HG03060 (cell line): ENCODE data around the gene COBL.

Experiments used
- ATAC-seq: cut with Tn5 transposase; IDR thresholded peaks from one replicate; pipeline ENCODE4 v1.9.1; 2021; ENCODE audit warnings: low read depth, moderate number of reproducible peaks; ENCODE audit not compliant: unreplicated experiment

Gene COBL

DNA sequence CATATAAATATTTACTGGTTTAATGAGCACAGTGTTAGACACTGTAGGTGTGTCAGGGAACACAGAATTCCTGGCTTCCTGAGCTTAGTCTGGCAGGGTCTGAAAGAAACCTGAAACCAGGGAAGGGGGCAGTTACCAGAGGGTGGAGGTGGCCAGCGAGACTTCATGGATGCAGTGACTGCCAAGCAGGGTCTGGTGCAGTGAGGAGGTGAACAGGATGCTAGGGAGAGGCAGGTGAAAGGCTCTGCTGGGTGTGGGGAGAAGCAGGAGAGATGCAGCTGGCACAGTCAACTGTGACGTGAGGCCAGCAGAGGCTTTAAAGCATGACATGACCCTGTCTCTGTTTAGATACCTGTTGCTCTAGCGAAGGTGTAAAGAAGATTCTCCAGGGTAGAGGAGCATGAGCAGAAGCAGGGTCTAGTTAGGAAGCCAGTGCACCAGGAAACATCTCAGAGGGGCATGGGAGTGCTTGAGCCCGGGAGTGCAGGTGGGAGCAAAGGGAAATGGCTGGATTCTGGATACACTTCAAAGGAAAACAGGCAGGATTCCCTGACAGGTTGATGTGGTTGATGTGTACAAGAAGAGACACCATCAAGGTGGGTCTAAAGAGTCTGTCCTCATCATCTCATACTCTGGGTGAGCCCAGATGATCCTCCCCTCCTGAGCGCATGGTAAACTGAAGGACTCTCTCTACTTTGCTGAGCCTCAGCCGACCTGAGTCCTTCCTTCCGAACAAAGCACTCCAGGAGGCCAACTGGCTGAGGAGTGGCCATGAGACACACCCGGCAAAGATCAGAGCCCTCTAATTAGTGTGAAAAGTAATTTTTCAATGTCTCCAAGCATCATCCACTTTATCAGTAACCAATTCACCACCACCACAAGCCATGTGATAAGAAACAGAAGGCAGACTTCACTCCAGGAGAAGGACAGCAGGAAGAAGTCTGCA, 186.8 kb downstream of the COBL start:
- ATAC-seq, result no peak

DNA sequence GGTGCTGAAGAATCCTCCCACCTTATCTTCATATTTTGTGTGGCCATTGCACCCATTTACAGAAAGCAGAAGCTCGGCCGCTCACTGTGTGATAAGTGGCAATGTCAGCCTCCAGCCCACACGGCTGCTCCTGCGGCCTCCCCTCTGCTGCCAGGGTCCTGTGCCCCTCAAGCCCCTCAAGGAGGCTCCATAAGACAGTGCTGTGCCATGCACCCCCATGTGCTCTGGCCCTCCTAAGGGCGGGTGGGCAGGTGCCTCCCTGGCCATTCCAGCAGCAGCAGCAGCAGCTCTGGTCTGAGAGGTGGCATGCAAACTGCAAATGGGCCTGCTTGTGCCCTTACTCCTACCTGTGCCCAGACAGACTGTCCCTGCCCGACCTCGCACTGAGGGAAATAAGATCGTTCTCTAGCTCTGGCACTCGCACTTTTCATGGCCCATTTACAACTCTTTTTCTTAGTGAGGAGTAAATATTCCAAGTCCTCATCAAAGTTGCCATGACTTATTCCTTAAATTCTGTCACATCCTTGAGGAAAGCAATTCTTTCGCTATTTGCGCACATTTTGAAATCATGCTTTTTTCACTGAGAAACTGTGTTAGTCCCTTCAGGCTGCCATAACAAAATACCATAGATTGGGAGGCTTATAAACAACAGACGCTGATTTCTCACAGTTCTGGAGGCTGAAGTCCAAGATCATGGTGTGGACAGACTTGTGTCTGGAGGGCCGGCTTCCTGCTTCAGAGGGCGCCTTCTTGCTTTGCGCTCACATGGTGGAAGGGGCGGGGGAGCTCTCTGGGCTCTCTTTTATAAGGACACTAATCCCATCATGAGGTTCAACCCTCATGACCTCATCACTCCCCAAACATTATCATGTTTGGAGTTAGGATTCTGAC, 187.8 kb downstream of the COBL start:
- ATAC-seq, result no peak

DNA sequence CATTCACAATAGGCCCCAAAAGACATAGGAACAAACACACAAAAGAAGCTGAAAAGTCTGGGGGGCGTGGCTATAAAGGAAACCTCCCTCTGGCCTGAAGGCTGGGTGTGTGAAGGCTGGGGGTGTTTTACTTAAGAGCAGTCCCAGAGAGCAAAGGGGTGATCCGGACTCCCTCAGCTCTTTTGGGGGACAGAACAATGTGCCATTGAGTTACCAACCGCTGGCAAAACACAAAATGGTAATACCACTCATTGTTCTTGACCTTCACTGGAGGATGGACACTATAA, 189.0 kb downstream of the COBL start:
- ATAC-seq, result no peak

DNA sequence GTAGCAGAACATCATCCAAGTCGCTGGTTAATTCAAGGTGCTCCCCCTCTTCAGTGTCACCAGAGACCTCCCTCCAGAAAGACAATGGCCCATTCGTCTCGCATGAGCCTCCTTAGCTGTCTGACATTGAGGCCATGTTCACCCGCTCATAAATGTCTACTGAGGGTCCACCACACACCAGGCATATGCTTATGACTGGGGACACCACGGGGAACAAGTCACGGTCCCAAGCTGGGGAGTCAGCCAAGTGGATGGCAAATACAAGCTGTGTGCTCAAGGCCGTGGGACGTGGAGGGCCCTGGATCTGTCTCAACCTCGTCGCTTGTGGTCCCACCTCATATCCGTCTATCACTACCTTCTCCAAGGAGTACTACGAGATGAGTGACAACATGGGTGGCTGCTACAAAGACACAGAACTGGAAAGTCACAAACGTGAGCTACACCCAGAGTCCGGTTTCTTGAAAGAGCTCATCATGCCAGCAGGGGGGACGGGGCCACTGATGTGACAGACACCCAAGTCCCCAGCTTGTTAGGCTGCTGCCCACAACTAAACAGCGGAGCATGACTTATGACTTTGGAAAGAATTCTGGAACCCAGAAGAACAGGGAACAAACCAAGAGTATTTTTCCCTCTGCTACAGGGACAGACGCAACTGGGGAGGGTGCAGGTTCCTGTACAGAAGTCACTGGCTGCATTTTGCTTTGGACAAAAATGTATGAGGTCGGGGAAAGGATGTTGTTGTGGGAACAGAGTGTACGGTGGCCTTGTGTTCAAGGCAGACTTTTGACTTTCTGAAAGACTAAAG, 189.6 kb downstream of the COBL start:
- ATAC-seq, result no peak

DNA sequence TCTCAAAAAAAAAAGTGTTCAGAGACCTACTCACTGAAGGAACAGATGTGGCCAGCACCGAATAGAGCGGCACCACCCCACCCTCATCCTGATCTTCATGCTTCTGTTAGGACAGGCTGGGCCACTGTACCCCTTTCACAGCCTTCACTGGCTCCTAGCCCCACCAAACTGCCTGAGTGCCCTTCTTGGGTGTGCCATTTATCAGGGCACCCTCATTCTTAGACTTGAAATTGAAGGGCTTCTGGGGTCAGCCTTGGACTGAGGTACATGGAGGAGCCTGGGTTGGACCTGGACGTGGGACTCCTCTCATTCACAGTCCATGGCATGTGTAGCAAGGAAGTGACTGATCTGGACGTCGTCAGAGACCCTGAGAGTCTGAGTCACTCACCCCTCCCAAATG, 190.3 kb downstream of the COBL start:
- no peak for ATAC-seq

DNA sequence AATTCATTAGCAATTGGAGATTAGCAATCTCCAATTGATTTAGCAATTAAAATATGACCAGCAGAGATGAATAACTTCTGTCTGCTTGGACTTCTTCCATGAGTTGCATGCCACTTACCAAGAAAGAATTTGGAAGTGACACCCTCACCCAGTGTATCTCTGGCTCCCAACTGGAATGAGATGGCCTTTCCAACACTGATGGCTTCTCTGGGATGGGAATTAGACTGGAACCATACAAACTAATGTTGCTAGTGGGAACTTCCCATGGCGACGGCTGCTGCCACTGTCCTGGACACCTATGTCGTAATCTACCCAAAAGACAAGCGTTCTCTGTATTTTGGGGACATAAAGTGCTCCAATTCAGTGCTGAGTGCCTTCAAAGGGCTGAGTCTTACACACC, 192.3 kb downstream of the COBL start:
- no peak for ATAC-seq

DNA sequence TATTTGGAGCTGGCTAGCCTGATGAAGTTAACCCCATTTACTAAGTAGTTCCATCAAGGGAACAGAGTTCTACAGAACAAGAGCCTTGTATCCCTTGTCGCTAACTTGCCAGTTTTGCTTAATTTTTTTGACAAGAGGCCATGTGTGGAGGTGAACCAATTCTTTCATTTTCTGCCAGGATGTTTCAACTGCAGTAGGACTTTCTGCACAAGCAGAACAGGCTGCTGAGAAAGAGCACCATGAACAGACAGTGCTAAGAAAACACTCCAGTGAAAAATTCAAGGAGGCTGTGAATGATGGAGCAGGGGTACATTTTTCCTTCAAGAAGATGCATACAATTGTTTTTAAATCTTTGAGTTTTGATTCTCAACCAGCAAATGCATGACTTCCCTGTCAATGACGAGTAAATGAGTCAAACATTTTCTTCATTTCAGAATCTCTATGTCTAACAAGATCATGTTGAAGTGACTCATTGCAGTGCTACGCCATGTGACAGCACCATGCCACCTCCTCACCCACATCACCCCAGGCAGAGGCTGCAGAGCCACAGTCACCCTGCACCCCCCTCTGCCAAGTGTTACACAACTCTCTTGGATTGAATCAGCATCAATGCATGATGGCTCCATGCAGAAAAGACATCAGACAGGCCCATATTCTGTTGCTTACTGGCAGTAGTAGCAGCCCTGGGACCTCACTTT, 193.1 kb downstream of the COBL start:
- ATAC-seq, result peak; percentile 79

DNA sequence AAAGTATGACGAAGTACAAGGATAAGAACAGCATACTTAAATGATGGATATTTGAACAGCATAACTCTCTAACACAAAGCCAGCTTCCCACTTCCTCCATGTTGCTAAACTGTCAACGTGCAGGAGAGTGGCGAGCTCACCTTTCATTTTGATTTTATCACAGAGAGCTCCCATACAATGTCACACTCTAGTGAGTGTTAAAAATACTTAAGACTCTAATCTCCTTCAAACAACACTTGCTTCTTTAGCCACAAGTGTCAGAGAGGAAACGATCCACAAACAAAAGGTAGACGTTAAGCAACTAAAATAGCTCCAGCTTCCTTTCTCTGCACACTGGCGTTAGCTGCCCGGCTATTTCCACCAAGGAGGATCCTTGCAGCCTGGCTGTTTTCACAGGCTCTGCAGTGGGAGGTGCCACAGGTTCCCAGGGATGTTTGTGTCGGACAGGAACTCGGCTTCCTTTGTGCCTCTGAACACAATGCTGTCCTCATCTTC, 194.6 kb downstream of the COBL start:
- no peak for ATAC-seq

DNA sequence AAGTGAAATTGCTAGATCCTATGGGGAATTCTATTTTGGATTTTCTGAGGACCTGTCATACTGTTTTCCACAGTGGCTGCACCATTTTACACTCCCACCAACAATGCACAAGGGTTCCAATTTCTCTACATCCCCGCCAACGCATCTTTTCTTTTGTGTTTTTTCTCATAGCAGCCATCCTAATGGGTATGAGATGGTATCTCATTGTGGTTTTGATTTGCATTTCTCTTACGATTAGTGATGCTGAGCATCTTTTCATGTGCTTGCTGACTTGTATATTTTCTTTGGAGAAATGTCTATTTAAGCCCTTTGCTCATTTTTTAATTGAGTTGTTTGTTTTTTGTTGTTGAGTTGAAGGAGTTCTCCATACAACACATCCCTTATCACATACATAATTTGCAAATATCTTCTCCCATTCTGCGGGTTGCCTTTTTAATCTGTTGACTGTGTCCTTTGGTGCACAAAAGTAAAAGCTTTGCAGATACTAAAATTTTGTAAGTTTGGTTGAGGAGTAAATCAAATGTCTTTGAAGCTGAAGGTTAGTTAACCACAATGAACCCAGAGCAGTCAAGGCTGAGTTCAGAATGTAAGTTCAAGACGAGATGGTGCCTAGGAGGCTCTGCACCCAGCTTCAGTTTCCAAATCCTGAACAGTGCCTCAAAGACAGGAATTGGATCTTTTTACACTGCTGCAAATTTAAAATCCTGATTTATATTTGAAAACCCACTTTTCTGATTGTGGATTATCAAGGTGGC, 195.4 kb downstream of the COBL start:
- no peak for ATAC-seq

DNA sequence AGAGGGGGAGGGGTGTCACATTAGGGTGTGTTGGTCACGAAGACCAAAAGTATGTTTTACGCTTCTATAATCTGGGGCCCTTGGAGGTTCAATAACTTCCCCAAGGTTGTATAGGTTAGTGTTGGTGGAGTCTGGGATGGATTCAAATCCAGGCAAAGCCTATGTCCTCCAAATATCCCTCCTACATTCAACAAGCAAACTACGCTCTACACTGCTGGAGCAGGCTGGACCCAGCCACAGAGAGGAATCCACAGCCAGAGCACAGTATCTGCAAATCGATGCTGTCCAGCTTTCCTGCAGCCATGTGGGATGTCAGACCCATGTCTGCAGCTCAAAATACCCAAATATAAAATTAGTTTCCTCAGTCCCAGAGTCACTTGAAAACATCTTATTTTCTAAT, 198.0 kb downstream of the COBL start:
- ATAC-seq, result no peak

DNA sequence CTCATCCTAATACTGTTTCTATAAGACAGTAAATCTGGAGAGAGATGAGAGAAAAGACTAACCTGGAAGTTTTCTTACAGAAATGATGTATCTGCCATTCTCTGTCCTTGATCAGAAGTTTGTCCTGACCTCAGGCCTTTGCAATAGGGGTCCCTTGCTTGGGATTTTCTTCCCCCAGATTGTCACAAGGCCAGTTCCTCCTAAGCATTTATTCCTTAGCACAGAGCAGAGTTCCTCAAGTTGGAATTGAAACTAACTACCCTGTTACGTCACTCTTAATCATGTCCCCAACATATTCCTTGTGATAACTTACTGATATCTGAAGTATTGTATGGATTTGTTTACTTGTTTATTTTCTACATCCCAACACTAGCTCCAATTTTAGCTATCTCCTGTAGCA, 202.1 kb downstream of the COBL start:
- no peak for ATAC-seq

DNA sequence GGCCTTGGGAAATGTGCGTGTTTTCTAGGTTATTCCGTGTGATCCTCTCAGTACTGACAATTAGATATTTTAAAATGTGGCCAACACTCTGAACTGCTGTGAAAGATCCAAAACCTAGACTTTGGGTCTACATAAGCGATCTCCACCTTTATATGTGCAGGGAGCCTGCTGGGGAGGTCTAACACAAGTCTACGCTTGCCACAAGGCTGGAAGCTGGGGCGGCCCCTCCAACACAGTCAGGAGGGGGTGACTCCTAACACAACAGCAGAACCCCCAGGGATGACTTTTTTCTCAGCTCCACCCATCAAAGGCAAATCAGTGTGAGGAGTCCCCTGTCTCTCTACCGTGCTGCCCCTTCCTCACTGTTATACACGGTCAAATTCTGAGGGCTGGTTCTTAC, 202.6 kb downstream of the COBL start:
- ATAC-seq, result no peak

DNA sequence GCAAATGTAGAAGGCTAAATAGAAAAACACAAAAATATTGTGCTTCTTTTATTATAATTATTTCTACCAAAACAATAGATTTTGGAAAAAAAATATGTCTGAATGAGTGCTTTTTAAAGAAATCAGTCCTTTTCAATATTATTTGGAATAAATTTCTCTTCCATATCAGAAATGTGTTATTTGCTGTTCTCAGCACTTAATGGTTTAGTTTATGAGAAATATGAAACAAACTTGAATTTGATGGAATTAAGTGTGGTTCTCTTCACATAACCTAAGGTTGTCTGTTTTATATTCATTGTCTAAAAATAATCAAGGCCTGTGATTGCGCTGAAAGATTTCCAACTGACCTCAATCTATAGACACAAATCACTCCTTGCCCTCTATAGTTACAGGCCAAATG, 203.0 kb downstream of the COBL start:
- ATAC-seq, result no peak

DNA sequence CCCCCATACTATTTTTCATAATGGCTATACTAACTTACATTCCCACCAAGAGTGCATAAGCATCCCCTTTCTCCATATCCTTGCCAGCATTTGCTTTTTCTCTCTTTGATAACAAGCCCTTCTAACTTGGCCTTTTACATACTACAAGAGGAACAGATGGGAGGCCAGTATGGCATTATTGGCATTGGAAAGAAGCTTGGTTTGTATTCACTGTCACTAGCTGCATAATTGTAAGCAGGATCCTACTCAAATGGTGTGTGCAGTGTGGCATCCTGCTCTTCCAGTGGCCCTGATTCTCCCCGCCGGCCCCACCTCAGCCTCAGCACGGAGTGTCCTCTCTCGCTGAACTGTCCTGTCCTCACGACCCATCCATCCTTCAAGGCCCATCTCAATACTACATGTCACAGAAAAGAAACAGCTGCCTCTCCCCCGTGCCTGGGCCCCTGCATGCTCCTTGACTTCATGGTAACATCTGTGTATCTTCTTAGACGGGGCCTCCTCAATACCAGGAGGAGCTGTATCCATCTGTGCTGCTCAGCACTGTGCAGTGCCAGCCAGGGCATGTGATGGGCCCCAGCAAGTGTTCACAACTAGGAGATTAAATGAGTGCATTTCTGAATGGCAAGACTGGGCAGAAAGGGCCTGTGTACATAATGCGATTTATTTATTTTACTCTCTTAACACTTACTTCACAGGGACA, 205.2 kb downstream of the COBL start:
- ATAC-seq, result no peak

DNA sequence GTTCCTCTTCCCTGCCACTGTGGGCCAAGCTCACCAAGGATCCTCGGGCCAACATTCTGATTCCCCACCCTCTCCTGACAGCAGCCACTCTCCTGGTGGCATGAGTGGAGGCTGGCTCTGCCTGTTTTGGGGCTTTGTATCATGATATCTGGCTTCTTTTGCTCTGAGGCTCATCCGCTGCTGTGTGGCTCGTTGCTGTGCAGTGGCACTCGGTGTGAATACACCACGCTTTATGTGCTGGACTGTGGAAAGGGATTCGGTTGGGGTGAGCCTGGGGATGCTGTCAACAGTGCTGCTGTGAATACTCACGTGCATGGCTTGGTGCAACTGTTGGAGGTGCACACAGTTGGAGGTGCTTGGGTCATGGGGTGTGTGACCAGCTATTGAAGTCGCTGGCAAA, 208.5 kb downstream of the COBL start:
- no peak for ATAC-seq

DNA sequence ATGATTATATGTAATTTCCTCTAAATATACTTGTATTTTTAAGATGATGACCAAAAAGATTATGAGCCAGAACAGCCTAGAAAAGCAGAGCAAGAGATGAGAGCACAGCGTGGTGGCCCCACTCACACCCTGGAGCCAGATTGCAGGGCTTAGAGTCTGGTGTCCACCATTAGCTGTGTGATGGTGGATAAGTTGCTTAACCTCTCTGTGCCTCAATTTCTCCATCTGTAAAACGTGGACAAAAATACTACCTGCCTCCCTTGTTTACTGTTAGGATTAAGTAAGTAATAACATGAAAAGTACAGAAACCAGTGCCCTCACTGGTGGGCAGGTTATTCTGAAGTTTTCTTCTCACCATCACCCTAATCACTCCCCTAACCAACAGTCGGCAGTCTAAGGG, 212.3 kb downstream of the COBL start:
- no peak for ATAC-seq

DNA sequence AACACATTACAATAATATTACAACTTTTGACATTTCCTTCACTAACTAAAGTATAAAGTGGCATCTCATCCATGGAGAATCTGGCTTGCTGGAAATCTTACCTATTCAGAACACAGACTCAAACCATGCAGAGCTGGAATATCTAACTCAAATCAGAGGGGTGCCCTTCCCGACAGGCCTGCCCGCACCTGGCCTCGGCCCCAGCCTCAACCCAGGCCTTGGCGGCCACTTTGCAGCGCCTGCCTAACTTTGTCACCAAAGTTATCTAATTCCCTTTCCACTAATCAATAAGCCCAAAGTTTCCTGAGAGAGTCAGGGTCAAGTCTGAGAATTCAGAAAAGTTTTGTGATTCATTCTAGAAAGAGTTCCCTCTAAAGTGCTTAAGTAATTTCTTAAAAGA, 212.9 kb downstream of the COBL start:
- ATAC-seq, result no peak

DNA sequence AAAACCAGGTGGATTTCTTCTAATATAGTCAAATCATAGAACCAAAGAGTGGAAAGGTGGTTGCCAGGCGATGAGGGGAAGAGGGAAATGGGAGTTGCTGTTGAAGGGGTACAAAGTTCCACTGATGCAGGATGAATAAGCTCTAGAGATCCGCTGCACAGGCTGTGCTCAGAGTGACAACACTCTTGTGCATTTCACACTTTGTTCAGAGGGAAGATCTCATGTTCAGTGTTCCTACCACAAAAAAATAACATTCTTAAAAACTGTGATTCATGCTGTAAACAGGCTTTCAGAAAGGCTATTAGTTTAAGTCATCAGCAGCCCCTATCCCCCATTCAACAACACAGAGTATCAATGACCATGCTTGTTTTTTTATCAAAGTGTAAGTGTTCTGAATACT, 213.8 kb downstream of the COBL start:
- ATAC-seq, result no peak
